H1 (cell line): Measurements from ENCODE around the gene SYNJ1. TPM values are rescaled to one million over a fixed set of nuclear protein-coding genes. Genes with fewer than 3 reads are reported as not detected.

Experiments
- CTCF ChIA-PET: fragments of 300-600 bp; sonication (Branson Sonifier 250); formaldehyde crosslinking; loops from one replicate; lab custom pipeline; 2021; ENCODE audit not compliant: partially characterized antibody; lab: Charles Lee
- POLR2A ChIA-PET: fragments of 300-600 bp; sonication (Branson Sonifier 250); formaldehyde crosslinking; loops from one replicate; lab custom pipeline; 2021; ENCODE audit warnings: inconsistent platforms; ENCODE audit not compliant: partially characterized antibody; lab: Charles Lee
- DNase-seq, 2 experiments: peaks; one replicate each; pipeline versions ENCODE4 v3.0.0 to v3.0.0-alpha.2; 2010 to 2022; ENCODE audit warnings: low spot score in 2 of 2, low read depth in 1 of 2, mixed read lengths in 1 of 2
- FAIRE-seq: peaks from 2 replicates; lab custom pipeline; 2011; peaks lifted over from hg19 to GRCh38; lab: Jason Lieb, UNC
- H2AFZ ChIP-seq: 2 replicates; pipeline ENCODE4 v1.8.1; 2012; ENCODE audit warnings: low read length, inconsistent platforms
- H2AK5ac ChIP-seq: 2 replicates; pipeline ENCODE4 v1.6.1; 2013; ENCODE audit warnings: low read depth, low read length
- H2BK120ac ChIP-seq: replicated peaks from 2 replicates; pipeline ENCODE3; 2013; ENCODE audit warnings: low read depth, low read length, inconsistent platforms
- H2BK12ac ChIP-seq: 2 replicates; pipeline ENCODE4 v1.6.1; 2013; ENCODE audit warnings: low read depth, low read length
- H2BK15ac ChIP-seq: 2 replicates; pipeline ENCODE4 v1.6.1; 2013; ENCODE audit warnings: low read length
- H2BK20ac ChIP-seq: 2 replicates; pipeline ENCODE4 v1.6.1; 2013; ENCODE audit warnings: low read length
- H2BK5ac ChIP-seq: 2 replicates; pipeline ENCODE4 v1.6.1; 2013; ENCODE audit warnings: low read depth, low read length
- H3K14ac ChIP-seq: 2 replicates; pipeline ENCODE4 v1.6.1; 2013; ENCODE audit warnings: inconsistent platforms; ENCODE audit not compliant: insufficient read length
- H3K18ac ChIP-seq: 2 replicates; pipeline ENCODE4 v1.6.1; 2013; ENCODE audit warnings: low read length; ENCODE audit errors: extremely low read depth
- H3K23ac ChIP-seq: 2 replicates; pipeline ENCODE4 v1.6.1; 2013; ENCODE audit warnings: inconsistent platforms; ENCODE audit not compliant: insufficient read length
- H3K23me2 ChIP-seq: 2 replicates; pipeline ENCODE4 v1.6.1; 2013; ENCODE audit warnings: low read depth, low read length
- H3K27ac ChIP-seq: 2 replicates; pipeline ENCODE4 v1.6.1; 2011; ENCODE audit warnings: low read depth, low read length, inconsistent platforms
- H3K27me3 ChIP-seq, 4 experiments: replicated peaks in 1 of 4; 1 replicate in 1 of 4; 2 replicates in 3 of 4; pipeline versions ENCODE4 v1.6.1 to v1.8.1; 2011 to 2013; ENCODE audit warnings: low read length in 3 of 4, mild to moderate bottlenecking in 3 of 4, inconsistent platforms in 2 of 4, mixed read lengths in 2 of 4, moderate library complexity in 1 of 4; ENCODE audit not compliant: control insufficient read depth in 3 of 4, insufficient read depth in 3 of 4; ENCODE audit errors: extremely low read depth in 1 of 4
- H3K36me3 ChIP-seq, 4 experiments: 2 replicates each; pipeline versions ENCODE4 v1.6.1 to v1.8.1; 2011 to 2013; ENCODE audit warnings: mild to moderate bottlenecking in 4 of 4, low read length in 3 of 4, moderate library complexity in 2 of 4, control low read depth in 1 of 4, inconsistent platforms in 1 of 4; ENCODE audit not compliant: insufficient read depth in 4 of 4, control insufficient read depth in 2 of 4
- H3K4ac ChIP-seq: replicated peaks from 2 replicates; pipeline ENCODE3; 2013; ENCODE audit warnings: low read length, low read depth, mixed read lengths, inconsistent platforms; ENCODE audit not compliant: insufficient read length
- H3K4me1 ChIP-seq, 4 experiments: replicated peaks in 1 of 4; 1 replicate in 1 of 4; 2 replicates in 3 of 4; pipeline versions ENCODE4 v1.6.1 to v1.8.1; 2011 to 2013; ENCODE audit warnings: low read length in 3 of 4, inconsistent platforms in 2 of 4, mixed read lengths in 1 of 4; ENCODE audit not compliant: insufficient read depth in 4 of 4, control insufficient read depth in 3 of 4
- H3K4me2 ChIP-seq, 2 experiments: 2 replicates each; pipeline versions ENCODE4 v1.6.1 to v1.8.1; 2011 to 2013; ENCODE audit warnings: low read depth in 2 of 2, low read length in 2 of 2, control low read depth in 1 of 2, inconsistent platforms in 1 of 2, mild to moderate bottlenecking in 1 of 2; ENCODE audit not compliant: insufficient read depth in 1 of 2
- H3K4me3 ChIP-seq, 4 experiments: fragments of 200-600, 300-600 bp in 1 of 4; sonication (generic), shearing (Covaris generic), sonication (Bioruptor Twin) in 1 of 4; 2 replicates each; pipeline versions ENCODE4 v1.5.1 to v1.8.1; 2011 to 2016; ENCODE audit warnings: low read length in 4 of 4, low read depth in 3 of 4, control low read depth in 2 of 4, inconsistent platforms in 2 of 4, mild to moderate bottlenecking in 2 of 4, mixed read lengths in 1 of 4, moderate library complexity in 1 of 4; ENCODE audit not compliant: insufficient read depth in 2 of 4; ENCODE audit errors: extremely low read depth in 1 of 4
- H3K56ac ChIP-seq: replicated peaks from 2 replicates; pipeline ENCODE3; 2013; ENCODE audit warnings: low read depth, mild to moderate bottlenecking, mixed read lengths, low read length, inconsistent platforms; ENCODE audit not compliant: insufficient read length
- H3K79me1 ChIP-seq: 2 replicates; pipeline ENCODE4 v1.6.1; 2013; ENCODE audit warnings: low read depth, low read length, control low read depth
- H3K79me2 ChIP-seq, 2 experiments: 2 replicates each; pipeline versions ENCODE4 v1.6.1 to v1.8.1; 2012 to 2013; ENCODE audit warnings: low read length in 2 of 2, mild to moderate bottlenecking in 2 of 2, inconsistent platforms in 1 of 2; ENCODE audit not compliant: insufficient read depth in 2 of 2, control insufficient read depth in 1 of 2
- H3K9ac ChIP-seq, 4 experiments: replicated peaks in 1 of 4; 1 replicate in 1 of 4; 2 replicates in 3 of 4; pipeline versions ENCODE4 v1.6.1 to v1.8.1; 2011 to 2013; ENCODE audit warnings: low read depth in 3 of 4, low read length in 3 of 4, control low read depth in 2 of 4, mild to moderate bottlenecking in 2 of 4, moderate library complexity in 2 of 4, inconsistent platforms in 1 of 4; ENCODE audit errors: extremely low read depth in 1 of 4
- H3K9me3 ChIP-seq, 2 experiments: 2 replicates each; pipeline versions ENCODE4 v1.6.1 to v1.8.1; 2012 to 2013; ENCODE audit warnings: mild to moderate bottlenecking in 2 of 2, moderate library complexity in 2 of 2, control low read depth in 1 of 2, inconsistent platforms in 1 of 2, low read depth in 1 of 2, low read length in 1 of 2, mixed read lengths in 1 of 2; ENCODE audit not compliant: insufficient read depth in 2 of 2
- H4K20me1 ChIP-seq, 2 experiments: replicated peaks in 1 of 2; 2 replicates each; pipeline versions ENCODE3 to v1.8.1; 2011 to 2013; ENCODE audit warnings: inconsistent platforms in 2 of 2, low read length in 2 of 2, mild to moderate bottlenecking in 1 of 2; ENCODE audit not compliant: insufficient read depth in 2 of 2, control insufficient read depth in 1 of 2
- H4K5ac ChIP-seq: 2 replicates; pipeline ENCODE4 v1.6.1; 2013; ENCODE audit warnings: low read length, low read depth, mixed read lengths, inconsistent platforms; ENCODE audit not compliant: insufficient read length
- H4K8ac ChIP-seq: 2 replicates; pipeline ENCODE4 v1.8.0; 2013; ENCODE audit warnings: mild to moderate bottlenecking, moderate library complexity, low read length, inconsistent platforms; ENCODE audit not compliant: insufficient read depth; ENCODE audit errors: extremely low read depth
- H4K91ac ChIP-seq: replicated peaks from 2 replicates; pipeline ENCODE3; 2013; ENCODE audit warnings: low read length, mixed read lengths, inconsistent platforms; ENCODE audit not compliant: insufficient read length
- CREB1 ChIP-seq: IDR thresholded peaks from 2 replicates; pipeline ENCODE4 v1.6.1; 2012; ENCODE audit warnings: inconsistent platforms
- SIRT6 ChIP-seq: IDR thresholded peaks from one replicate; pipeline ENCODE4 v1.7.1; 2012; ENCODE audit warnings: low read length, inconsistent platforms
- WGBS, 2 experiments: shearing (Covaris generic) in 1 of 2; methylation state at CpG; one replicate each; pipeline versions ENCODE4 v1.1.6 to v1.1.7; 2013 to 2015; ENCODE audit warnings: low lambda C conversion rate in 2 of 2, mixed read lengths in 2 of 2, inconsistent platforms in 1 of 2, low coverage in 1 of 2, missing lambda C conversion rate in 1 of 2; ENCODE audit not compliant: insufficient replicate concordance in 2 of 2, insufficient coverage in 1 of 2, insufficient read length in 1 of 2; ENCODE audit errors: extremely low coverage in 1 of 2, missing lambda C conversion rate in 1 of 2; 5-methylcytosine and 5-hydroxymethylcytosine counted together
- polyA plus RNA-seq, 7 experiments: library from polyadenylated mRNA; depleted of rRNA in 3 of 7; stranded (reverse) in 5 of 7; unstranded in 2 of 7; fragments of >200 nt in 5 of 7; fragments of 200-250 nt in 2 of 7; gene quantifications; 1 replicate in 5 of 7; 2 replicates in 1 of 7; 4 replicates in 1 of 7; pipeline versions ENCODE4 v1.2.1 to v1.2.3, GENCODE V29; 2011 to 2013; ENCODE audit warnings: missing spikeins in 2 of 7, mixed read lengths in 2 of 7
- total RNA-seq: library from RNA; stranded (reverse); fragmentation: NEBNext Ultra II Directional; extraction: Animal tissue kit (Norgen Biotek cat#: 25700); gene quantifications from 2 replicates; pipeline ENCODE4 v1.2.1, GENCODE V29; 2021

Gene SYNJ1
- total and polyA plus RNA-seq, 2 of the 8 experiments (the other 6 are each of a cell fraction or from before 2014, with no cell fraction given): 1.3 to 4.3 TPM

GRCh38 chr21:32587120-32587519 lies 140.7 kb downstream of the SYNJ1 start:
- WGBS, 2 experiments: 94% methylated on average over 13 of the region's 13 CpGs; no CpG with 5 or more reads in 1 of the 2 experiments

More at GRCh38 chr21:32587120-32587519, 140.7 kb downstream of the SYNJ1 start:
- Histone ChIP-seq H3K23ac (no peak overlapping the region), H3K18ac (no peak overlapping the region), H2BK5ac (no peak overlapping the region; the same call in 1 of the 2 replicates), H3K27ac (no peak overlapping the region), H3K4me3 (no peak overlapping the region), H2BK12ac (no peak overlapping the region), H3K79me2 (no peaks in the 10 kb centered on the region), H3K36me3 (no peaks in the 10 kb centered on the region), H2AK5ac (no peak overlapping the region), H3K9ac (no peak overlapping the region), H4K8ac (no peak overlapping the region), H3K4me2 (no peak overlapping the region), H4K5ac (no peak overlapping the region), H4K91ac (no peak overlapping the region), H2BK120ac (no peak overlapping the region), H2BK20ac (no peak overlapping the region), H3K56ac (no peak overlapping the region), H3K23me2 (peaks cover 9% of the 10 kb centered on the region; the same call in 1 of the 2 replicates), H4K20me1 (no peaks in the 10 kb centered on the region), H3K4ac (no peak overlapping the region), H2BK15ac (no peak overlapping the region), H3K4me1 (0 out of 7 replicates have a peak, but pooled peaks cover 0 to 2% (median 0%) of the 10 kb centered on the region in 4 experiments), H3K27me3 (no peaks in the 10 kb centered on the region; a peak in 1 of 7 replicates), H3K14ac (no peak overlapping the region), H3K9me3 (no peaks in the 10 kb centered on the region), H2AFZ (no peak overlapping the region), H3K79me1 (no peaks in the 10 kb centered on the region)
- no peak for FAIRE-seq
- POLR2A ChIA-PET: interaction anchor here (1.8 kb wide), 1 partner anchor 12 kb away, joined by 6 read pairs; no protein-coding TSS in a partner anchor
- no peak for DNase-seq
- TF ChIP-seq CREB1 (no peak), SIRT6 (no peak)
- CTCF ChIA-PET: interaction anchor here (1.0 to 6.0 kb wide), 7 partner anchors 9 to 328 kb away, joined by 3 to 41 read pairs (median 5); no protein-coding TSS in a partner anchor
